Breast epithelium (tissue), 3 donors: ENCODE results near the gene SPATA9.

ENCODE experiments used
- CTCF ChIP-seq, 3 donors: fragments of 450-650 bp; IDR thresholded peaks; one replicate each; pipeline ENCODE4 v1.5.1; 2016 to 2017; ENCODE audit warnings: antibody characterized with exemption in 3 of 3, mild to moderate bottlenecking in 3 of 3, moderate library complexity in 3 of 3
- POLR2A ChIP-seq: fragments of 450-650 bp; IDR thresholded peaks from one replicate; pipeline ENCODE4 v1.6.1; 2016; ENCODE audit warnings: antibody characterized with exemption, mild to moderate bottlenecking, moderate library complexity
- POLR2AphosphoS5 ChIP-seq, 3 donors: sonication (generic); formaldehyde crosslinking; IDR thresholded peaks; one replicate each; pipeline ENCODE4 v1.6.1; 2017; ENCODE audit warnings: antibody characterized with exemption in 3 of 3

- TF ChIP-seq POLR2AphosphoS5 (IDR thresholded peaks at IDR 0.05) (no peak), CTCF (IDR thresholded peaks at IDR 0.05) (no peak), POLR2A (no peak)
These were observed 22.7 kb downstream of the SPATA9 start for GRCh38 chr5:95660060-95660459.
